T-helper 1 cell treated with Interleukin-12 subunit alpha and Interleukin-12 subunit beta and Interleukin-4 antibody, amounts not matched to agents 30 μg/mL and 1 μg/mL, for 36 hours (primary cell): Measurements from ENCODE around the gene TMEM131L.
"Not testable (repeated sequence)": the region's sequence is repeated elsewhere in the genome, so short reads cannot be mapped to it uniquely, and the experiment has no call there.

Experiments
- H3K27ac Mint-ChIP-seq: one replicate; pipeline ENCODE4 v1.8.0; 2021; ENCODE audit warnings: mild to moderate bottlenecking, mixed read lengths
- H3K27me3 Mint-ChIP-seq: one replicate; pipeline ENCODE4 v1.8.0; 2021; ENCODE audit warnings: low read depth, mixed read lengths
- H3K36me3 Mint-ChIP-seq: one replicate; pipeline ENCODE4 v1.8.0; 2021; ENCODE audit warnings: low read depth, mixed read lengths
- H3K4me1 Mint-ChIP-seq: one replicate; pipeline ENCODE4 v1.8.0; 2021; ENCODE audit warnings: low read depth, mixed read lengths
- H3K4me3 Mint-ChIP-seq: one replicate; pipeline ENCODE4 v1.8.0; 2021; ENCODE audit warnings: mild to moderate bottlenecking, moderate library complexity, mixed read lengths
- H3K9me3 Mint-ChIP-seq: one replicate; pipeline ENCODE4 v1.8.0; 2021; ENCODE audit warnings: mixed read lengths

The TMEM131L gene

GRCh38 chr4:153541456-153542096 lies 75.4 kb downstream of the TMEM131L start:
- Mint-ChIP-seq H3K4me3 (peak overlapping the region; percentile 16), H3K36me3 (peaks cover 17% of the 10 kb centered on the region), H3K4me1 (peaks cover 30% of the 10 kb centered on the region), H3K9me3 (no peaks in the 10 kb centered on the region), H3K27me3 (no peaks in the 10 kb centered on the region), H3K27ac (no peak overlapping the region)

- no peak overlapping the region for H3K4me3 Mint-ChIP-seq
- H3K27me3 Mint-ChIP-seq: no peaks in the 10 kb centered on the region
- no peak overlapping the region for H3K27ac Mint-ChIP-seq
- H3K9me3 Mint-ChIP-seq: no peaks in the 10 kb centered on the region
- H3K36me3 Mint-ChIP-seq: peaks cover 17% of the 10 kb centered on the region
- peaks cover 30% of the 10 kb centered on the region for H3K4me1 Mint-ChIP-seq
These were observed 76.0 kb downstream of the TMEM131L start for GRCh38 chr4:153542131-153542530.

- H3K4me3 Mint-ChIP-seq: no peak overlapping the region
- peaks cover 28% of the 10 kb centered on the region for H3K4me1 Mint-ChIP-seq
- no peaks in the 10 kb centered on the region for H3K27me3 Mint-ChIP-seq
- H3K36me3 Mint-ChIP-seq: peaks cover 15% of the 10 kb centered on the region
- H3K9me3 Mint-ChIP-seq: no peaks in the 10 kb centered on the region
- no peak overlapping the region for H3K27ac Mint-ChIP-seq
These were observed 76.7 kb downstream of the TMEM131L start for GRCh38 chr4:153542834-153543233.

GRCh38 chr4:153543351-153543750 lies 77.2 kb downstream of the TMEM131L start:
- peaks cover 12% of the 10 kb centered on the region for H3K36me3 Mint-ChIP-seq
- H3K27ac Mint-ChIP-seq: no peak overlapping the region
- no peaks in the 10 kb centered on the region for H3K27me3 Mint-ChIP-seq
- H3K9me3 Mint-ChIP-seq: no peaks in the 10 kb centered on the region
- H3K4me1 Mint-ChIP-seq: peaks cover 25% of the 10 kb centered on the region
- no peak overlapping the region for H3K4me3 Mint-ChIP-seq

GRCh38 chr4:153545822-153546221 lies 79.7 kb downstream of the TMEM131L start:
- peaks cover 26% of the 10 kb centered on the region for H3K4me1 Mint-ChIP-seq
- peaks cover 10% of the 10 kb centered on the region for H3K36me3 Mint-ChIP-seq
- no peaks in the 10 kb centered on the region for H3K27me3 Mint-ChIP-seq
- no peak overlapping the region for H3K27ac Mint-ChIP-seq
- no peaks in the 10 kb centered on the region for H3K9me3 Mint-ChIP-seq
- H3K4me3 Mint-ChIP-seq: no peak overlapping the region

- Mint-ChIP-seq H3K27me3 (no peaks in the 10 kb centered on the region), H3K36me3 (peaks cover 11% of the 10 kb centered on the region), H3K27ac (no peak overlapping the region), H3K9me3 (no peaks in the 10 kb centered on the region), H3K4me3 (no peak overlapping the region), H3K4me1 (peaks cover 22% of the 10 kb centered on the region)
These were observed 80.1 kb downstream of the TMEM131L start for GRCh38 chr4:153546280-153546679.

- peaks cover 11% of the 10 kb centered on the region for H3K4me1 Mint-ChIP-seq
- no peaks in the 10 kb centered on the region for H3K9me3 Mint-ChIP-seq
- peaks cover 7% of the 10 kb centered on the region for H3K36me3 Mint-ChIP-seq
- H3K27ac Mint-ChIP-seq: no peak overlapping the region
- H3K27me3 Mint-ChIP-seq: no peaks in the 10 kb centered on the region
- H3K4me3 Mint-ChIP-seq: no peak overlapping the region
These were observed 81.4 kb downstream of the TMEM131L start for GRCh38 chr4:153547520-153547919.

- peaks cover 12% of the 10 kb centered on the region for H3K4me1 Mint-ChIP-seq
These were observed 82.7 kb downstream of the TMEM131L start for GRCh38 chr4:153548907-153549306.

GRCh38 chr4:153549405-153549804 lies 83.2 kb downstream of the TMEM131L start:
- peaks cover 12% of the 10 kb centered on the region for H3K4me1 Mint-ChIP-seq
- no peaks in the 10 kb centered on the region for H3K27me3 Mint-ChIP-seq
- H3K27ac Mint-ChIP-seq: no peak overlapping the region
- no peaks in the 10 kb centered on the region for H3K9me3 Mint-ChIP-seq
- H3K36me3 Mint-ChIP-seq: peaks cover 6% of the 10 kb centered on the region
- no peak overlapping the region for H3K4me3 Mint-ChIP-seq

More at GRCh38 chr4:153548907-153549306, 82.7 kb downstream of the TMEM131L start:
- not testable (repeated sequence) for H3K27ac Mint-ChIP-seq, H3K4me3 Mint-ChIP-seq, H3K27me3 Mint-ChIP-seq, H3K9me3 Mint-ChIP-seq, H3K36me3 Mint-ChIP-seq

- Mint-ChIP-seq H3K27me3 (no peaks in the 10 kb centered on the region), H3K4me1 (peaks cover 12% of the 10 kb centered on the region), H3K4me3 (no peak overlapping the region), H3K9me3 (no peaks in the 10 kb centered on the region), H3K27ac (no peak overlapping the region), H3K36me3 (peaks cover 15% of the 10 kb centered on the region)
These were observed 87.1 kb downstream of the TMEM131L start for GRCh38 chr4:153553155-153553818.

- H3K36me3 Mint-ChIP-seq: peaks cover 17% of the 10 kb centered on the region
- no peaks in the 10 kb centered on the region for H3K9me3 Mint-ChIP-seq
- H3K27me3 Mint-ChIP-seq: no peaks in the 10 kb centered on the region
- no peak overlapping the region for H3K27ac Mint-ChIP-seq
- peaks cover 8% of the 10 kb centered on the region for H3K4me1 Mint-ChIP-seq
- H3K4me3 Mint-ChIP-seq: no peak overlapping the region
These were observed 87.6 kb downstream of the TMEM131L start for GRCh38 chr4:153553819-153554170.

- H3K27me3 Mint-ChIP-seq: no peaks in the 10 kb centered on the region
- no peak overlapping the region for H3K27ac Mint-ChIP-seq
- H3K4me1 Mint-ChIP-seq: peaks cover 6% of the 10 kb centered on the region
- H3K4me3 Mint-ChIP-seq: no peak overlapping the region
- peaks cover 28% of the 10 kb centered on the region for H3K36me3 Mint-ChIP-seq
- H3K9me3 Mint-ChIP-seq: peaks cover 5% of the 10 kb centered on the region
These were observed 89.7 kb downstream of the TMEM131L start for GRCh38 chr4:153555730-153556434.

- Mint-ChIP-seq H3K36me3 (peaks cover 29% of the 10 kb centered on the region), H3K9me3 (peaks cover 8% of the 10 kb centered on the region), H3K27ac (no peak overlapping the region), H3K4me1 (peaks cover 7% of the 10 kb centered on the region), H3K4me3 (no peak overlapping the region), H3K27me3 (no peaks in the 10 kb centered on the region)
These were observed 90.3 kb downstream of the TMEM131L start for GRCh38 chr4:153556435-153556815.

GRCh38 chr4:153560908-153561307 lies 94.7 kb downstream of the TMEM131L start:
- H3K27me3 Mint-ChIP-seq: no peaks in the 10 kb centered on the region
- H3K4me1 Mint-ChIP-seq: peaks cover 7% of the 10 kb centered on the region
- no peak overlapping the region for H3K27ac Mint-ChIP-seq
- H3K4me3 Mint-ChIP-seq: no peak overlapping the region
- H3K9me3 Mint-ChIP-seq: peaks cover 11% of the 10 kb centered on the region
- H3K36me3 Mint-ChIP-seq: peaks cover 43% of the 10 kb centered on the region
